Psoas muscle (tissue), 8 donors: Measurements from ENCODE around the gene TMPRSS5. TPM values are rescaled to one million over a fixed set of nuclear protein-coding genes. Genes with fewer than 3 reads are reported as not detected.

ENCODE experiments used
- ATAC-seq, 4 donors: fragments of 200-7000 bp; cut with Tn5 transposase; one replicate each; pipeline ENCODE4 v1.9.1; 2020; ENCODE audit warnings: moderate library complexity in 3 of 4, mild to moderate bottlenecking in 2 of 4
- DNase-seq, 2 donors: peaks; one replicate each; pipeline ENCODE4 v3.0.0-alpha.2; 2020
- H3K27ac ChIP-seq: fragments of 200-600 bp; one replicate; pipeline ENCODE4 v1.8.0; 2022
- H3K27me3 ChIP-seq, 3 donors: fragments of 200-600 bp in 1 of 3; one replicate each; pipeline versions ENCODE4 v1.6.1 to v1.8.0; 2013 to 2022; ENCODE audit warnings: low read length in 2 of 3, mild to moderate bottlenecking in 2 of 3, moderate library complexity in 1 of 3; ENCODE audit not compliant: insufficient read depth in 3 of 3
- H3K36me3 ChIP-seq, 2 donors: fragments of 200-600 bp in 1 of 2; one replicate each; pipeline versions ENCODE4 v1.6.1 to v1.8.0; 2013 to 2022; ENCODE audit warnings: low read depth in 1 of 2, mild to moderate bottlenecking in 1 of 2, moderate library complexity in 1 of 2; ENCODE audit not compliant: insufficient read depth in 1 of 2
- H3K4me1 ChIP-seq: fragments of 200-600 bp; one replicate; pipeline ENCODE4 v1.8.0; 2022
- H3K4me3 ChIP-seq: fragments of 200-600 bp; one replicate; pipeline ENCODE4 v1.8.0; 2022; ENCODE audit warnings: mild to moderate bottlenecking
- H3K9me3 ChIP-seq: fragments of 200-600 bp; one replicate; pipeline ENCODE4 v1.8.0; 2022
- WGBS, 3 donors: extraction: QIAGEN DNeasy Blood & Tissue Kit; methylation state at CpG; one replicate each; pipeline versions ENCODE4 v1.1.6 to v1.1.7; 2013; 5-methylcytosine and 5-hydroxymethylcytosine counted together
- intact Hi-C, 2 donors: fragments of 100-400 bp; cut with DNase I; formaldehyde crosslinking; loops; one replicate each; pipeline versions ENCODE4 v1.11.0 to v1.14.2; 2022
- polyA plus RNA-seq, 3 donors: library from polyadenylated mRNA; stranded (reverse); fragments of 200-250 nt; gene quantifications; one replicate each; pipeline ENCODE4 v1.2.3, GENCODE V29; 2013
- total RNA-seq, 4 donors: library from RNA; stranded (reverse); fragmentation: NEBNext Ultra II Directional in 2 of 4; extraction: Animal tissue kit (Norgen Biotek cat#: 25700) in 2 of 4; gene quantifications; one replicate each; pipeline versions ENCODE4 v1.2.1 to v1.2.4, GENCODE V29; 2021 to 2023
- TF ChIP-seq, protein P1 (sequence below): fragments of 200-600 bp; IDR thresholded peaks from one replicate; pipeline ENCODE4 v1.8.0; 2022; ENCODE audit warnings: antibody characterized with exemption
- donor health status: healthy with polysubstance abuse.
- donor health status: DM: no; HTN: no; CAD: no; lungs with moderate emphysema.
- donor health status: Bipolar disorder and iron deficiency.
- donor health status: healthy.
- donor health status: DM: yes; HTN: yes; CAD: no.
- donor health status: DM: no; HTN: no; CAD: no.
- donor health status: DM: no; HTN: no; CAD: no.
- donor health status: DM: yes; HTN: yes; CAD: no.

Gene TMPRSS5
- total and polyA plus RNA-seq, 7 donors: 0.36 to 1.4 (median 0.73) TPM

DNA sequence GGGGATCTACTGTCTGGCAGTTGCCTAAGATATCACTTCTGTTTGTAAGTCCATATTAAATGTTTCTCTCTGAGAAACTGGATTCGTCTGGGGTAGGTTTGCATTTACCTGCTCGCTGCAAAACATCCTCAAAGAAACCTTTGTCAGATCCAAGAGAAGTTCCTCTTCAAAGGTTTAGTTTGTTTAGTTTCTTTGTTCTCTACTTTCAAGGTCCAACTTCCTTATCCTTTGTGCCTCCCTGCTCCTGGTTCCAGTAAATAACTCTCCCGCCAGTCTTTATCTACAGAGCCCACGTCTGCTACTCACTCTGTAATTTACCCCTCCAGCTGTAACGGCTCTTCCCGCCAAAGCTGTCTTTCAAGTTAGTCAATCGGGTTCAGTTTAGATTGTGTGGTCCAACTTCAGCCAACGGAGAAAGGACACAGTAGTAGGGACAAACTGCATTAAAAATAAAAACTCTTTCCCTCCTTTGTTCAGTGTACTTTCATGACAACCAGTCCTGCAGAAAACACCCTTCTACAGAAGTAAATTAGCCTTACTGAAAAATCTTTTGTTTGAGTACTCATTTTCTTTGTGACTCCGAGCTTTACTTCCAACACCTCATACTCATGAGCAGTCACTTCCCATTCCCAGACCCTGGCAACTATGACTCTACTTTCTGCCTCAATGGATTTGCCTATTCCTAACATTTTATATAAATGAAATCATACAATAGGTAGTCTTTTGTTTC is 41.0 kb downstream of the TMPRSS5 start:
- H3K27ac ChIP-seq: no peak overlapping the region
- peaks cover 24% of the 10 kb centered on the region for H3K9me3 ChIP-seq
- H3K36me3 ChIP-seq: no peaks in the 10 kb centered on the region
- no peaks in the 10 kb centered on the region for H3K27me3 ChIP-seq
- no peak overlapping the region for H3K4me3 ChIP-seq
- TF ChIP-seq, protein P1, sequence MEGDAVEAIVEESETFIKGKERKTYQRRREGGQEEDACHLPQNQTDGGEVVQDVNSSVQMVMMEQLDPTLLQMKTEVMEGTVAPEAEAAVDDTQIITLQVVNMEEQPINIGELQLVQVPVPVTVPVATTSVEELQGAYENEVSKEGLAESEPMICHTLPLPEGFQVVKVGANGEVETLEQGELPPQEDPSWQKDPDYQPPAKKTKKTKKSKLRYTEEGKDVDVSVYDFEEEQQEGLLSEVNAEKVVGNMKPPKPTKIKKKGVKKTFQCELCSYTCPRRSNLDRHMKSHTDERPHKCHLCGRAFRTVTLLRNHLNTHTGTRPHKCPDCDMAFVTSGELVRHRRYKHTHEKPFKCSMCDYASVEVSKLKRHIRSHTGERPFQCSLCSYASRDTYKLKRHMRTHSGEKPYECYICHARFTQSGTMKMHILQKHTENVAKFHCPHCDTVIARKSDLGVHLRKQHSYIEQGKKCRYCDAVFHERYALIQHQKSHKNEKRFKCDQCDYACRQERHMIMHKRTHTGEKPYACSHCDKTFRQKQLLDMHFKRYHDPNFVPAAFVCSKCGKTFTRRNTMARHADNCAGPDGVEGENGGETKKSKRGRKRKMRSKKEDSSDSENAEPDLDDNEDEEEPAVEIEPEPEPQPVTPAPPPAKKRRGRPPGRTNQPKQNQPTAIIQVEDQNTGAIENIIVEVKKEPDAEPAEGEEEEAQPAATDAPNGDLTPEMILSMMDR: no peak
- DNase-seq (no peak), ATAC-seq (no peak)
- peaks cover 6% of the 10 kb centered on the region for H3K4me1 ChIP-seq
- 60 to 65% (median 63%) methylated on average over 9 of the region's 9 CpGs for WGBS, 3 donors
- intact Hi-C loops: no loop called here

DNA sequence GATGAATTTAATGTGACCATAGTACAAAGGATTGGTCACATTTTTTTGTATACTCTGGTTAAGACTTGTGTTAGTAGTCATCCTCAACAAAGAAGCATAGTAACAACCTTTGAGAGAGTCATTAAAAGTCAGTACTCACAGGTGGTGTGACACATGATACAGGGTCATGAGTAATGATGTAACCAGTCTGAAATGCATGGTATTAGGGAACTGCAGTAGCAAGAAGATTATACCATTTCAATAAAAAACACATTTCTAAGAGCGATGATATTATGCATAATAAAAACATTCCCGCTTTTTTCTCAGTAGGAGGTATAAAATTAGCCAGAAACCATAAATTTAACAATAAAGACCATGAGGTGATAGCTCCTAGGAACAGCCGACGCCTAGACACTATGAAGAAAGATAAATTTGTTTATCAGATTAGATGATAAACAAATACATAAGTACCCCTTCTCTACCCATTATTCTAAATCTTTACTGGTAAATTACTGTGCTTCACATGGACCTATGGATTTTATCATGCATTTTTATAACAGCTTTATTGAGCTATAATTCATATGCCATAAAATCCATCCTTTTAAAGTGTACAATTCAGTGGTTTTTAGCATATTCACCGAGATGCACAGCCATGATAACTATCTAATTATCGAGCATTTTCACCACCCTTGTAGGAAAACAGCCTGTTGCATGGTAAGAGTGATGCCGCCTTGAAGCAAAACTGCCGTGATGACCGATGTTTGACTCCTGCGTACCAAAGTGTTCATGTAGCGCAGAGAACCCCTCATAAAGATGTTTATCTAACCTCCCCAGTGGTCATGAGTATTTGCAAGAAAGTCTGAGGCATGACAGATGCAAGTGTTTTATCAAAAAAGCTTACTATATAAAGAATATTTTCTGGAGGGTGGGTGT is 41.8 kb downstream of the TMPRSS5 start:
- Histone ChIP-seq H3K27ac (no peak overlapping the region), H3K4me3 (no peak overlapping the region), H3K9me3 (peaks cover 24% of the 10 kb centered on the region), H3K27me3 (no peaks in the 10 kb centered on the region), H3K4me1 (peaks cover 6% of the 10 kb centered on the region), H3K36me3 (no peaks in the 10 kb centered on the region)
- TF ChIP-seq, protein P1: no peak
- WGBS, 3 donors: 51 to 62% (median 60%) methylated on average over 11 of the region's 11 CpGs
- DNase-seq (no peak), ATAC-seq (peak in 3 of 4 donors; percentile 52 to 72 (median 68))
- intact Hi-C loops: no loop called here

DNA sequence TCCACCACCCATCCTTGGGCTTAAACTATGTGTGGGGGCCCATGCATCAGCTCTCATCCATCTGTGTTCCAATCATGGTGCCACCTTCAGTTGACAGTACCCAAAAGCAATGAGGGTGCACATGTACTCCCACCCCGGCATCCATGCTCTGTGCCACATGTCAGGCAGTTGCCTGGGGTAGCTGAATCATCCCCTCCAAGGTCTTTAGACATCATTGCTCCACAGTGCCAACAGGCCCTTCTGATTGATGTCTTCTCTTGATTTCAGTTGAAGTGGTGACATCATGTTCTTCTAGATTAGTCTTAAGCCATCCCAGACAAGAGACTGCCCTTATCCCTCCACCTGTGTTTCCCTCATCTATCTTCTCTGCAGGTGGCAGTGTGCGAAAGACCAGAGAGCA is 42.5 kb downstream of the TMPRSS5 start:
- H3K27me3 ChIP-seq: no peaks in the 10 kb centered on the region
- H3K36me3 ChIP-seq: no peaks in the 10 kb centered on the region
- TF ChIP-seq, protein P1: no peak
- intact Hi-C loops: no loop called here
- DNase-seq (no peak), ATAC-seq (peak in 2 of 4 donors; percentile 67 to 83)
- H3K27ac ChIP-seq: no peak overlapping the region
- WGBS, 3 donors: 81 to 86% (median 82%) methylated on average over 2 of the region's 2 CpGs
- no peak overlapping the region for H3K4me3 ChIP-seq
- H3K4me1 ChIP-seq: peaks cover 6% of the 10 kb centered on the region
- peaks cover 24% of the 10 kb centered on the region for H3K9me3 ChIP-seq

DNA sequence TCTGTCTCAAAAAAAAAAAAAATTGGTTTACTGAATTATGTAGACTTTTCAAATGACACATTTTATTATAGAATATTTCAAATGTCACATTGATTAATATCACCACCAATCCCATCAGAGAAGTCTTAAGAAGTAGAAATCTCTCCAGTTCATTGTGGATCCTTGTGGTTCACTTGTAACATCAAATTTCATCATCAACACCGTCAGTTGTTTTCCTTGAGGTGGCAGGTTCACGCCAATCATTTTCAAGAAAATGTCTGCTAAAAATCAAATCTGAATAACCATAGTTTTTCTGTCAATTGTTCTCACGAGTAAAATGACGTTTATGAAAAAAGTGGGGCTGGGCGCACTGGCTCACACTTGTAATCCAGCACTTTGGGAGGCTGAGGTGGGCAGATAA is 50.3 kb downstream of the TMPRSS5 start:
- WGBS, 3 donors: 92 to 96% (median 94%) methylated on average over 5 of the region's 5 CpGs
- TF ChIP-seq, protein P1: no peak
- ATAC-seq (no peak), DNase-seq (no peak)
- H3K27me3 ChIP-seq: no peaks in the 10 kb centered on the region
- no peaks in the 10 kb centered on the region for H3K4me1 ChIP-seq
- no peaks in the 10 kb centered on the region for H3K9me3 ChIP-seq
- H3K4me3 ChIP-seq: no peak overlapping the region
- intact Hi-C loops: no loop called here
- no peaks in the 10 kb centered on the region for H3K36me3 ChIP-seq
- no peak overlapping the region for H3K27ac ChIP-seq
